Subcutaneous adipose tissue (tissue), 4 donors: ENCODE measurements around the gene LCLAT1. TPM values are rescaled to one million over a fixed set of nuclear protein-coding genes. Genes with fewer than 3 reads are reported as not detected.

Source experiments
- total RNA-seq, 4 donors: library from RNA; depleted of rRNA; stranded (reverse); fragments of >200 nt; gene quantifications; one replicate each; pipeline ENCODE4 v1.1.0, GENCODE V29; 2016
- TF ChIP-seq, protein P1 (sequence below): fragments of 450-650 bp; IDR thresholded peaks from one replicate; pipeline ENCODE4 v1.5.1; 2016; ENCODE audit warnings: low read depth, mild to moderate bottlenecking, control low read depth, antibody characterized with exemption, moderate library complexity

LCLAT1 gene
- total RNA-seq, 4 donors from 2014 or later = 4.0 to 12.4 (median 7.6) TPM

DNA sequence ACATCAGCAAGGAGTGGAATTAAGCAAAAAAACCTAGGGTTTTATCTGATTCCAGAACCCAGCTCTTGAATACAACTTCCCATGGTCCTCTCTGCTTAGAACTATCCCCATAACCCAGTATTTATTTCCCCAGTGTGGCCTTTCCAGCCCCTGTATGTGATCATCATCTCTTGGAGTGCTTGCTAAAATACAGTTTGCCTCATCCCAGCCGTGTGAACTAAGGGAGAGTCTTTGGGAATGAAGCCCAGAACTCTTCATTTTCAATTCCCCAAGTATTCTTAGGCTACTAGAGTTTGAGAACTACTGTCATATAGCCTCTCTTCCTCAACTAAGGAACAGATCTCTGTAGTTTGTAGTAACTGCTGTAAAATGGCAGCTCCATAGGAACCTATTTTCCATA is 173.1 kb downstream of the LCLAT1 start:
- TF ChIP-seq, protein P1, sequence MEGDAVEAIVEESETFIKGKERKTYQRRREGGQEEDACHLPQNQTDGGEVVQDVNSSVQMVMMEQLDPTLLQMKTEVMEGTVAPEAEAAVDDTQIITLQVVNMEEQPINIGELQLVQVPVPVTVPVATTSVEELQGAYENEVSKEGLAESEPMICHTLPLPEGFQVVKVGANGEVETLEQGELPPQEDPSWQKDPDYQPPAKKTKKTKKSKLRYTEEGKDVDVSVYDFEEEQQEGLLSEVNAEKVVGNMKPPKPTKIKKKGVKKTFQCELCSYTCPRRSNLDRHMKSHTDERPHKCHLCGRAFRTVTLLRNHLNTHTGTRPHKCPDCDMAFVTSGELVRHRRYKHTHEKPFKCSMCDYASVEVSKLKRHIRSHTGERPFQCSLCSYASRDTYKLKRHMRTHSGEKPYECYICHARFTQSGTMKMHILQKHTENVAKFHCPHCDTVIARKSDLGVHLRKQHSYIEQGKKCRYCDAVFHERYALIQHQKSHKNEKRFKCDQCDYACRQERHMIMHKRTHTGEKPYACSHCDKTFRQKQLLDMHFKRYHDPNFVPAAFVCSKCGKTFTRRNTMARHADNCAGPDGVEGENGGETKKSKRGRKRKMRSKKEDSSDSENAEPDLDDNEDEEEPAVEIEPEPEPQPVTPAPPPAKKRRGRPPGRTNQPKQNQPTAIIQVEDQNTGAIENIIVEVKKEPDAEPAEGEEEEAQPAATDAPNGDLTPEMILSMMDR = no peak

DNA sequence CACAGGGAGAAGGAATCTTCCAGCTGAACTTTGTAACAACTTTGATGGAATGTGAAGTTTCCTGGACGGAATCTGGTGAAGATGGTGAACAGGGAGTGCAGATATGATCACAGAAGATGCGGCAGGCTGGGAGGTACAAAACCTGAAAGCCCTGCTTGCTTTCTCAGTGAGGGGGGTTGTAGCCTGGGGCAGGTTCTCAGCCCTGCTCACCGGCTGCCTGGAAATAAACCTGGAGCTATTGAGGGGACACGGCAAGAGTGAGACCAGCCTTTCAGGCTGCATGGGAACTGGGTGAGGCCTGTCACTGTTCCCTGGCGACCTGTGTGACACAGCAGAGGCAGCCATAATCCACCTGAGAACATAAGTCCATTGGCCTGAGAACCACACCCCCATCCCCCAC is 174.8 kb downstream of the LCLAT1 start:
- TF ChIP-seq, protein P1 = no peak

DNA sequence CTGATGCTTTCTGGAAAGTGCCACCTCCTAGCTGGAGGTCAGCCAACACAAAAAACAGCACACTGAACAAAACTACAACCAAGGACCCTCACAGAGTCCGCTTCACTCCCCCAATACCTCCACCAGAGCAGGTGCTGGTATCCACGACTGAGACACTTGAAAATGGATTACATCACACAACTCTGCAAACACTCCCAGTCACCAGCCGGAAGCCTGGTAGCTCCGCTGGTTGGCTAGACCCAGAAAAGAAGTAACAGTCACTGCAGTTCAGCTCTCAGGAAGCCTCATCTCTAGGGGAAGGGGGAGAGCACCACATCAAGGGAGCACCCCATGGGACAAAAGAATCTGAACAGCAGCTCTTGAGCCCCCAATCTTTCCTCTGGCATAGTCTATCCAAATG is 175.4 kb downstream of the LCLAT1 start:
- TF ChIP-seq, protein P1 = no peak

DNA sequence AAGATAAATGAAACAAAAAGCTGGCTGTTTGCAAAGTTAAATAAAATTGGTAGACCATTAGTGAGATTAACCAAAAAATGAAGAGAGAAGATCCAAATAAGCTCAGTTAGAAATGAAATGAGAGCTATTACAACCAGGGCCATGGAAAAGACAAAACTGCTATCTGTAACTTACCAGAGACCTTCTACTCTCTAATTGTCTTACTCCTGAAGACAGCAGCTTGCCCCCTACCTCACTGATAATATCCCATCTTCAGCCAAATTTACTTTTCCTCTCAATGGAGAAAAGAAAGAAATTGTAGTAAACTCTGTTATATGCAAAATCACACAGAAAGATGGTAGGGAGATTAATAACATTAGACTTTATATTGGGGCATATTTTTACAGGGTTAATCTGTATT is 178.2 kb downstream of the LCLAT1 start:
- TF ChIP-seq, protein P1 = no peak

DNA sequence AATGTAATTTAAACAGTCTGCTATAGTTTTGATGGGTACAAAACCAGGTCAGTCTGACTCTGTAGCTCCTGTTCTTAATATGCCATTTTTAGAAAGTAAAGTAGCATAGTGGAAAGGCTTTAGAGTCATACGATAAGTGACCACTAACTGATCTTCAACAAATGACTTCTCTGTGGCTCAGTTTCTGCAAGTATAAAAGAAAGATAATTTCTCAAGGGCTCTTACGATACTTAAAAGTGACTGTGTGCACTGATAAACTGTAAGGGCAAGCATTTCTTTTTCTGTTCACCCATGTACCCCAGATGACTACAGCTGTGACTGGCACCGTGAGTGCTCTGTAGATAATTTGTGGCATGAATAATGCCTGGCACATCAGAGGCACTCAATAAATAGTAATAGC is 178.7 kb downstream of the LCLAT1 start:
- TF ChIP-seq, protein P1 = no peak

DNA sequence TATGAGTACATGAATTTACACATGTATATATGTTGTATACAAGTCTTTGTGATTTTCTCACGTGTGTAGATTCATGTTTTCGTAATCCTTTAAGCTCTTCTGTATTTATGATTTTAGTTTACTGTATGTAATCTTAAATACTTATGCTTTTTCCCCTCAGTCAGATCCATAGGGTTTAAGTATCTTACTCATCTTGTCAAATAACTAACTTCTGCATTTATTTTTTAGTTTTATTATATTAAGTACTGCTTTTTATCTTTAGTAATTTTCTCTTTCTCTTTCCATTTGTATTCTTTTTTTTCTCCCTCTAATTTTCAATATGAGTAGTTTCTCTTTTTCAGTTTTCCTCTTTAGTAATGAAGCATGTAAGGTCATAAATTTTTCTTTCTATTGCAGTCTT is 179.4 kb downstream of the LCLAT1 start:
- TF ChIP-seq, protein P1 = no peak

DNA sequence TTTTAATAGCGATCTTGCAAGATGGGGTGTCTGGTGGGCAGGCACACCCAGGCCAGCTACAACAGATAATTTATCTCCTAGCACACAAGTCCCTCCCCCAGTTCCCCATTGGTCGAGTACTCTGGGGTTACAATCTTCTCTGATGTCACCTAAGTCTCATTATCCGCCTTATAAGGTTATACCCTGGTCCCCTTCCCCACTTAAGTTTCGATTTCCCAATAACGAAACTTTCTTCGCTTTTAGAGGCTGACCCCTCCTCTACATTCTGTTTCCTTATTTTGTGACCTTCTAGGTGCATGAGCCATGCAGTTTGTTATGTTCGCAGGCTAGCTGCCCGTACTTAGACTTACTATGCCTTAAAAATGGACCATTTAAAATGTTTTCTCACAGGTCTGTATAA is 180.1 kb downstream of the LCLAT1 start:
- TF ChIP-seq, protein P1 = no peak
